H9 (cell line): ENCODE measurements around the gene OBSL1. TPM values are rescaled to one million over a fixed set of nuclear protein-coding genes. Genes with fewer than 3 reads are reported as not detected.
A peak's percentile ranks its signal among the peaks of the same experiment; 100 is the strongest.

Experiments used
- DNase-seq: peaks from one replicate; pipeline ENCODE4 v3.0.0-alpha.2; 2017
- H2AFZ ChIP-seq: one replicate; pipeline ENCODE4 v1.6.1; 2013; ENCODE audit warnings: mild to moderate bottlenecking, low read length, control low read depth, moderate library complexity
- H2AK5ac ChIP-seq: 2 replicates; pipeline ENCODE4 v1.6.1; 2013; ENCODE audit warnings: low read length, control low read depth, mixed read lengths; ENCODE audit not compliant: insufficient read length
- H2BK120ac ChIP-seq: one replicate; pipeline ENCODE4 v1.6.1; 2013; ENCODE audit warnings: low read depth, mild to moderate bottlenecking, low read length, control low read depth, inconsistent platforms; ENCODE audit not compliant: poor library complexity, severe bottlenecking
- H2BK12ac ChIP-seq: 2 replicates; pipeline ENCODE4 v1.6.1; 2013; ENCODE audit warnings: low read length, control low read depth, mixed read lengths, low read depth; ENCODE audit not compliant: insufficient read length
- H2BK15ac ChIP-seq: 2 replicates; pipeline ENCODE4 v1.6.1; 2013; ENCODE audit warnings: low read depth, low read length, control low read depth
- H2BK20ac ChIP-seq: one replicate; pipeline ENCODE4 v1.6.1; 2013; ENCODE audit warnings: low read depth, mild to moderate bottlenecking, low read length, control low read depth, inconsistent platforms; ENCODE audit not compliant: poor library complexity, severe bottlenecking
- H2BK5ac ChIP-seq: 2 replicates; pipeline ENCODE4 v1.6.1; 2013; ENCODE audit warnings: low read length, control low read depth, mixed read lengths; ENCODE audit not compliant: insufficient read length
- H3K14ac ChIP-seq: 2 replicates; pipeline ENCODE4 v1.6.1; 2013; ENCODE audit warnings: low read length, control low read depth; ENCODE audit not compliant: insufficient read depth
- H3K18ac ChIP-seq: 2 replicates; pipeline ENCODE4 v1.6.1; 2013; ENCODE audit warnings: low read depth, mild to moderate bottlenecking, mixed read lengths, low read length, control low read depth; ENCODE audit not compliant: insufficient read length
- H3K23ac ChIP-seq: 2 replicates; pipeline ENCODE4 v1.6.1; 2013; ENCODE audit warnings: low read length, control low read depth, mixed read lengths, low read depth; ENCODE audit not compliant: insufficient read length
- H3K23me2 ChIP-seq: 2 replicates; pipeline ENCODE4 v1.6.1; 2013; ENCODE audit warnings: low read depth, mild to moderate bottlenecking, mixed read lengths, low read length, control low read depth; ENCODE audit not compliant: insufficient read length, poor library complexity, severe bottlenecking
- H3K27ac ChIP-seq: 2 replicates; pipeline ENCODE4 v1.5.1; 2013; ENCODE audit warnings: low read length, control low read depth, mixed read lengths, low read depth; ENCODE audit not compliant: insufficient read length
- H3K27me3 ChIP-seq: 2 replicates; pipeline ENCODE4 v1.6.1; 2013; ENCODE audit warnings: low read length, control low read depth, inconsistent platforms; ENCODE audit not compliant: insufficient read depth
- H3K4ac ChIP-seq: 2 replicates; pipeline ENCODE4 v1.6.1; 2013; ENCODE audit warnings: low read depth, mild to moderate bottlenecking, control low read depth, inconsistent platforms, low read length, moderate library complexity
- H3K4me1 ChIP-seq: 2 replicates; pipeline ENCODE4 v1.6.1; 2013; ENCODE audit warnings: low read length, control low read depth, inconsistent platforms; ENCODE audit not compliant: insufficient read depth
- H3K4me2 ChIP-seq: 2 replicates; pipeline ENCODE4 v1.6.1; 2013; ENCODE audit warnings: low read length, control low read depth, mixed read lengths; ENCODE audit not compliant: insufficient read length, insufficient read depth
- H3K56ac ChIP-seq: 2 replicates; pipeline ENCODE4 v1.6.1; 2013; ENCODE audit warnings: low read depth, mild to moderate bottlenecking, mixed read lengths, low read length, control low read depth; ENCODE audit not compliant: insufficient read length
- H3K79me1 ChIP-seq: 2 replicates; pipeline ENCODE4 v1.6.1; 2013; ENCODE audit warnings: low read depth, mild to moderate bottlenecking, moderate library complexity, low read length, control low read depth, inconsistent platforms; ENCODE audit not compliant: insufficient read depth, poor library complexity, severe bottlenecking
- H3K79me2 ChIP-seq: 2 replicates; pipeline ENCODE4 v1.6.1; 2013; ENCODE audit warnings: low read length, control low read depth, inconsistent platforms; ENCODE audit not compliant: insufficient read depth
- H3K9ac ChIP-seq: 2 replicates; pipeline ENCODE4 v1.6.1; 2013; ENCODE audit warnings: low read length, control low read depth, mixed read lengths; ENCODE audit not compliant: insufficient read length; ENCODE audit errors: extremely low read depth
- H3K9me3 ChIP-seq: one replicate; pipeline ENCODE4 v1.6.1; 2013; ENCODE audit warnings: low read depth, low read length, inconsistent platforms; ENCODE audit not compliant: control insufficient read depth
- H3T11ph ChIP-seq: one replicate; pipeline ENCODE4 v1.6.1; 2013; ENCODE audit warnings: mild to moderate bottlenecking, low read length, control low read depth, inconsistent platforms
- H4K20me1 ChIP-seq: one replicate; pipeline ENCODE4 v1.6.1; 2013; ENCODE audit not compliant: control insufficient read depth, insufficient read length, insufficient read depth
- H4K5ac ChIP-seq: 2 replicates; pipeline ENCODE4 v1.6.1; 2013; ENCODE audit warnings: low read depth, mild to moderate bottlenecking, mixed read lengths, low read length, control low read depth; ENCODE audit not compliant: insufficient read length
- H4K8ac ChIP-seq: replicated peaks from 2 replicates; pipeline ENCODE4 v1.6.1; 2013; ENCODE audit warnings: low read length, control low read depth, mixed read lengths, low read depth; ENCODE audit not compliant: insufficient read length
- H4K91ac ChIP-seq: 2 replicates; pipeline ENCODE4 v1.6.1; 2013; ENCODE audit warnings: low read depth, mild to moderate bottlenecking, moderate library complexity, mixed read lengths, low read length, control low read depth; ENCODE audit not compliant: insufficient read length
- H3K27ac Mint-ChIP-seq, 3 experiments: 2 replicates in 2 of 3; 3 replicates in 1 of 3; pipeline ENCODE4 v1.8.0; 2020 to 2021; ENCODE audit warnings: mixed read lengths in 3 of 3, mild to moderate bottlenecking in 1 of 3, moderate library complexity in 1 of 3
- H3K27me3 Mint-ChIP-seq: 2 replicates; pipeline ENCODE4 v1.8.0; 2021; ENCODE audit warnings: low read depth, mild to moderate bottlenecking, moderate library complexity, mixed read lengths
- H3K36me3 Mint-ChIP-seq, 3 experiments: 2 replicates in 2 of 3; 3 replicates in 1 of 3; pipeline ENCODE4 v1.8.0; 2020 to 2021; ENCODE audit warnings: low read depth in 3 of 3, mixed read lengths in 3 of 3; ENCODE audit not compliant: insufficient read depth in 1 of 3
- H3K4me1 Mint-ChIP-seq, 2 experiments: 2 replicates each; pipeline ENCODE4 v1.8.0; 2020; ENCODE audit warnings: mixed read lengths in 2 of 2
- H3K4me3 Mint-ChIP-seq, 2 experiments: 2 replicates in 1 of 2; 3 replicates in 1 of 2; pipeline ENCODE4 v1.8.0; 2020 to 2021; ENCODE audit warnings: mild to moderate bottlenecking in 2 of 2, mixed read lengths in 2 of 2, moderate library complexity in 1 of 2
- H3K9me3 Mint-ChIP-seq, 2 experiments: 2 replicates in 1 of 2; 3 replicates in 1 of 2; pipeline ENCODE4 v1.8.0; 2020; ENCODE audit warnings: mild to moderate bottlenecking in 2 of 2, mixed read lengths in 2 of 2, moderate library complexity in 1 of 2
- WGBS: extraction: QIAGEN DNeasy Blood & Tissue Kit; methylation state at CpG from one replicate; pipeline ENCODE4 v1.1.7; 2013; ENCODE audit warnings: missing lambda C conversion rate, low lambda C conversion rate, mixed read lengths; ENCODE audit not compliant: insufficient read length; ENCODE audit errors: extremely low coverage; 5-methylcytosine and 5-hydroxymethylcytosine counted together
- total RNA-seq: library from RNA; stranded (reverse); gene quantifications from 2 replicates; pipeline ENCODE4 v1.2.1, GENCODE V29; 2021
- TF ChIP-seq, protein P1 (sequence below): fragments of 200-600 bp; sonication (generic); conservative IDR thresholded peaks from 3 replicates; pipeline ENCODE4 v1.8.0; 2021; ENCODE audit warnings: antibody characterized with exemption, mild to moderate bottlenecking

OBSL1 gene
- total RNA-seq, 1 experiment from 2014 or later, result 140 TPM

DNA sequence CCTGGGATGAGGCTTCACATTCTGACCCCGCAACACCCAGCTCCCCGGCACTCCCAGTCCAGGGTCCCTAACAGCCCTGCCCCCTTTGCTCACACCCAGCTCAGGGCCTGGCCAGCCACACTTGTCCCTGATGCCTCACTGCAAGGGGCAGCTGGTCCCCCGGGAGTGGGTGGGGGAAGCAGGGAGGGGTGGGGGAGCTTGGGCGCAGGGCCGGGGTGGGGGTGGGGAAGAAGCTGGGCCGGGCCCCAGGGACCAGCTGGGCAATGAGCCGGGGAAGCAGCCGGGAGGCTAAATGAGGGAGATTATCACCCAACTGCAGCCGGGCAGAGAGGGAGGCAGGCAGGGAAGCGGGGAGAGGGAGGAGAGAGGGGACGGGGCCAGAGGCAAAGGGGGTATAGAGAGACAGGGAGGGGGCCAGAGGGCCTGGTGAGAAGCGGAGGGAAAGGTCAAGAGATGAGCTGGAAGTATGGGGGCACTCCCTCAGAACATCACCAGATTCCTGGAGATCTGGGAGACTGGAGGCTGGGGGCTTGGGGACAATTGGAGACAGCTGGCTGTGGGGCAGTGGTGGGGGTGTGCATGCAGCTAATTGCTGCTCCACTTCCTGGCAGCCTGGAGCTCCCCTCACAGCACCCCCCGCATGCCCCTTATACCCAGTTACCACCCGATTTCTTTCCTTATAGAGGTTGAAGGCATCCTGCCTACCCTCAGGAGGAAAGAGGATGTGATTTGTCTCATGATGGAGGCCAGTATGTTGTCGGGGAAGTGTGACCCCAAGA, 59.6 kb downstream of the OBSL1 start:
- no peak for DNase-seq
- H3K27me3 Mint-ChIP-seq, result peaks cover 67% of the 10 kb centered on the region
- H3K4me1 ChIP-seq, result peaks cover 15% of the 10 kb centered on the region; the same call in 1 of the 2 replicates
- no peak overlapping the region for H3T11ph ChIP-seq
- H3K4me3 Mint-ChIP-seq, result peak overlapping the region in 1 of 2 experiments; percentile 53; a peak in 1 of 5 replicates
- peaks cover 3% of the 10 kb centered on the region for H4K20me1 ChIP-seq
- no peak overlapping the region for H4K8ac ChIP-seq
- no peak overlapping the region for H3K18ac ChIP-seq
- H4K5ac ChIP-seq, result no peak overlapping the region
- H3K27ac Mint-ChIP-seq, result no peak overlapping the region
- H3K9me3 Mint-ChIP-seq, result no peaks in the 10 kb centered on the region; a peak in 3 of 5 replicates
- no peak overlapping the region for H2BK12ac ChIP-seq
- no peak overlapping the region for H3K23ac ChIP-seq
- no peak overlapping the region for H2BK120ac ChIP-seq
- H4K91ac ChIP-seq, result no peak overlapping the region
- H3K79me2 ChIP-seq, result no peaks in the 10 kb centered on the region
- H3K9me3 ChIP-seq, result no peaks in the 10 kb centered on the region
- no peaks in the 10 kb centered on the region for H3K79me1 ChIP-seq
- no peak overlapping the region for H3K27ac ChIP-seq
- H3K56ac ChIP-seq, result no peak overlapping the region
- H3K4ac ChIP-seq, result no peak overlapping the region
- H3K4me2 ChIP-seq, result no peak overlapping the region
- peaks cover 4% of the 10 kb centered on the region for H3K23me2 ChIP-seq
- peaks cover 0 to under 1% (median 0%) of the 10 kb centered on the region in 3 experiments; a peak in 2 of 7 replicates for H3K36me3 Mint-ChIP-seq
- no peak overlapping the region for H2BK5ac ChIP-seq
- no peak overlapping the region for H2BK15ac ChIP-seq
- WGBS, result no CpG with 5 or more reads among the region's 15 CpGs
- H2BK20ac ChIP-seq, result no peak overlapping the region
- no peak overlapping the region for H2AFZ ChIP-seq
- H2AK5ac ChIP-seq, result no peak overlapping the region
- peaks cover 12% of the 10 kb centered on the region; the same call in 1 of the 2 replicates for H3K27me3 ChIP-seq
- no peak overlapping the region for H3K9ac ChIP-seq
- H3K4me1 Mint-ChIP-seq, result peaks cover 58 to 78% of the 10 kb centered on the region in 2 experiments
- no peak overlapping the region for H3K14ac ChIP-seq
- TF ChIP-seq, protein P1, sequence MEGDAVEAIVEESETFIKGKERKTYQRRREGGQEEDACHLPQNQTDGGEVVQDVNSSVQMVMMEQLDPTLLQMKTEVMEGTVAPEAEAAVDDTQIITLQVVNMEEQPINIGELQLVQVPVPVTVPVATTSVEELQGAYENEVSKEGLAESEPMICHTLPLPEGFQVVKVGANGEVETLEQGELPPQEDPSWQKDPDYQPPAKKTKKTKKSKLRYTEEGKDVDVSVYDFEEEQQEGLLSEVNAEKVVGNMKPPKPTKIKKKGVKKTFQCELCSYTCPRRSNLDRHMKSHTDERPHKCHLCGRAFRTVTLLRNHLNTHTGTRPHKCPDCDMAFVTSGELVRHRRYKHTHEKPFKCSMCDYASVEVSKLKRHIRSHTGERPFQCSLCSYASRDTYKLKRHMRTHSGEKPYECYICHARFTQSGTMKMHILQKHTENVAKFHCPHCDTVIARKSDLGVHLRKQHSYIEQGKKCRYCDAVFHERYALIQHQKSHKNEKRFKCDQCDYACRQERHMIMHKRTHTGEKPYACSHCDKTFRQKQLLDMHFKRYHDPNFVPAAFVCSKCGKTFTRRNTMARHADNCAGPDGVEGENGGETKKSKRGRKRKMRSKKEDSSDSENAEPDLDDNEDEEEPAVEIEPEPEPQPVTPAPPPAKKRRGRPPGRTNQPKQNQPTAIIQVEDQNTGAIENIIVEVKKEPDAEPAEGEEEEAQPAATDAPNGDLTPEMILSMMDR, result no peak
